HepG2 (cell line): Measurements from ENCODE around the gene GPC3. TPM values are rescaled to one million over a fixed set of nuclear protein-coding genes. Genes with fewer than 3 reads are reported as not detected.

Experiments used
- ATAC-seq: fragments of 200-7000 bp; cut with Tn5 transposase; 3 replicates; pipeline ENCODE4 v1.9.1; 2020; ENCODE audit warnings: mild to moderate bottlenecking, moderate library complexity
- BruUV-seq: library from RNA; stranded (reverse); fragments of 400-500 nt; replicated peaks from 2 replicates; lab custom pipeline; 2021; lab: Mats Ljungman, UMichigan
- CTCF ChIA-PET: fragments of 300-600 bp; formaldehyde crosslinking; extraction: SDS; loops from one replicate; lab custom pipeline; 2021; ENCODE audit warnings: low total read pairs, inconsistent platforms, low intra/inter-chr PET ratio; lab: Yijun Ruan, JAX
- POLR2A ChIA-PET: fragments of 350-600 bp; sonication (Branson Sonifier 250); formaldehyde crosslinking; loops from one replicate; lab custom pipeline; 2020; ENCODE audit warnings: antibody characterized with exemption, inconsistent platforms; lab: Yijun Ruan, JAX
- DNase-seq: peaks from one replicate; pipeline ENCODE4 v3.0.0-alpha.2; 2015; ENCODE audit warnings: low spot score
- FAIRE-seq: peaks from 3 replicates; lab custom pipeline; 2011; peaks lifted over from hg19 to GRCh38; lab: Jason Lieb, UNC
- H2AFZ ChIP-seq: one replicate; pipeline ENCODE4 v1.6.1; 2011; ENCODE audit warnings: low read length, inconsistent platforms
- H3K27ac ChIP-seq: fragments of 300-600 bp; 3 replicates; pipeline ENCODE4 v1.8.0; 2011; ENCODE audit warnings: mixed run types, mild to moderate bottlenecking, mixed read lengths, low read length, inconsistent platforms; ENCODE audit not compliant: insufficient read depth; ENCODE audit errors: extremely low read length
- H3K27me3 ChIP-seq, 2 experiments: fragments of 200-600 bp in 1 of 2; 2 replicates in 1 of 2; 3 replicates in 1 of 2; pipeline versions ENCODE4 v1.6.0 to v1.8.0; 2011; ENCODE audit warnings: low read length in 2 of 2, mild to moderate bottlenecking in 2 of 2, moderate library complexity in 2 of 2, inconsistent platforms in 1 of 2; ENCODE audit not compliant: insufficient read depth in 2 of 2, control insufficient read depth in 1 of 2
- H3K36me3 ChIP-seq, 2 experiments: fragments of 200-600 bp in 1 of 2; replicated peaks in 1 of 2; 2 replicates in 1 of 2; 3 replicates in 1 of 2; pipeline versions ENCODE4 v1.5.1 to v1.8.0; 2011; ENCODE audit warnings: low read length in 2 of 2, inconsistent platforms in 1 of 2; ENCODE audit not compliant: insufficient read depth in 2 of 2, control insufficient read depth in 1 of 2
- H3K4me1 ChIP-seq: 2 replicates; pipeline ENCODE4 v1.5.1; 2012; ENCODE audit warnings: low read length, inconsistent platforms; ENCODE audit not compliant: insufficient read depth
- H3K4me2 ChIP-seq: 2 replicates; pipeline ENCODE4 v1.6.0; 2011; ENCODE audit warnings: low read depth, low read length, inconsistent platforms
- H3K4me3 ChIP-seq, 3 experiments: fragments of 200-600 bp in 1 of 3; sonication (generic), shearing (Covaris generic) in 1 of 3; replicated peaks in 1 of 3; 2 replicates each; pipeline ENCODE4 v1.5.1; 2011 to 2016; ENCODE audit warnings: low read length in 3 of 3, inconsistent platforms in 2 of 3, low read depth in 2 of 3, mild to moderate bottlenecking in 2 of 3, control low read depth in 1 of 3, mixed read lengths in 1 of 3; ENCODE audit not compliant: insufficient read depth in 1 of 3
- H3K79me2 ChIP-seq: one replicate; pipeline ENCODE4 v1.6.1; 2011; ENCODE audit warnings: low read length, inconsistent platforms; ENCODE audit not compliant: insufficient read depth
- H3K9ac ChIP-seq: 2 replicates; pipeline ENCODE4 v1.6.0; 2011; ENCODE audit warnings: mild to moderate bottlenecking, low read depth, low read length, inconsistent platforms; ENCODE audit not compliant: insufficient read depth
- H3K9me3 ChIP-seq: 2 replicates; pipeline ENCODE4 v1.5.1; 2012; ENCODE audit warnings: mild to moderate bottlenecking, low read length
- H4K20me1 ChIP-seq: 2 replicates; pipeline ENCODE4 v1.6.0; 2011; ENCODE audit warnings: inconsistent platforms, mild to moderate bottlenecking, low read length, moderate library complexity; ENCODE audit not compliant: insufficient read depth
- RBM22 ChIP-seq: fragments of 200-400 bp; formaldehyde crosslinking; optimal IDR thresholded peaks from 2 replicates; pipeline ENCODE3; 2017; ENCODE audit warnings: mild to moderate bottlenecking, low read length, moderate library complexity
- SETDB1 ChIP-seq: sonication (generic); formaldehyde crosslinking; IDR thresholded peaks from 2 replicates; pipeline ENCODE4 v1.5.1; 2020; ENCODE audit warnings: missing genetic modification reagents, mild to moderate bottlenecking, borderline replicate concordance
- ZNF572 ChIP-seq: sonication (generic); formaldehyde crosslinking; IDR thresholded peaks from 2 replicates; pipeline ENCODE4 v1.5.1; 2020; ENCODE audit warnings: mild to moderate bottlenecking, missing genetic modification reagents
- WGBS: methylation state at CpG from one replicate; pipeline ENCODE4 v1.1.6; 2017; ENCODE audit warnings: low lambda C conversion rate; 5-methylcytosine and 5-hydroxymethylcytosine counted together
- in situ Hi-C: cut with HindIII; loops from 2 replicates; pipeline ENCODE4 v1.10.0; 2017; ENCODE audit warnings: low pct_unique_long_range_greater_than_20kb; ENCODE audit not compliant: extremely low pct_ligation_motif_present
- intact Hi-C: fragments of 100-400 bp; cut with micrococcal nuclease; formaldehyde crosslinking; loops from one replicate; pipeline ENCODE4 v1.10.0; 2022; ENCODE audit not compliant: unreplicated experiment
- polyA plus RNA-seq, 8 experiments: library from polyadenylated mRNA; depleted of rRNA in 3 of 8; stranded (reverse) in 7 of 8; unstranded in 1 of 8; fragments of >200 nt; fragmentation: Illumina TruSeq in 4 of 8; extraction: Trizol in 4 of 8; gene quantifications; 2 replicates each; pipeline versions ENCODE4 v1.2.1 to v1.2.3, GENCODE V29; 2011 to 2016; ENCODE audit warnings: low read depth in 4 of 8, missing spikeins in 1 of 8, mixed read lengths in 1 of 8; ENCODE audit not compliant: insufficient read depth in 1 of 8
- total RNA-seq, 5 experiments: library from RNA; depleted of rRNA; stranded (reverse); fragments of >200 nt; fragmentation: Illumina TruSeq; extraction: Trizol; gene quantifications; 2 replicates each; pipeline ENCODE4 v1.2.3, GENCODE V29; 2016; ENCODE audit warnings: low read depth in 1 of 5

Gene GPC3
- total and polyA plus RNA-seq, 2 of the 13 experiments (the other 11 are each of a cell fraction or from before 2014, with no cell fraction given): 1,799 to 3,263 TPM

- Histone ChIP-seq H3K4me2 (no peak overlapping the region), H3K79me2 (no peaks in the 10 kb centered on the region), H3K9me3 (no peaks in the 10 kb centered on the region), H3K9ac (no peak overlapping the region), H4K20me1 (peaks cover 17% of the 10 kb centered on the region), H2AFZ (no peak overlapping the region), H3K4me3 (no peak overlapping the region), H3K36me3 (peaks cover 4 to 31% of the 10 kb centered on the region in 2 experiments; a peak in 4 of 5 replicates), H3K4me1 (no peaks in the 10 kb centered on the region), H3K27ac (no peak overlapping the region), H3K27me3 (no peaks in the 10 kb centered on the region)
- intact Hi-C loops (no loop called here), in situ Hi-C loops (no loop called here)
- TF ChIP-seq SETDB1 (CRISPR knock-in tag) (no peak), RBM22 (peak; percentile 92)
- no peak for FAIRE-seq
- no TSS peak for BruUV-seq
- DNase-seq: no peak
- peak; percentile 11; the same call in 1 of the 3 replicates for ATAC-seq
- CTCF ChIA-PET: no interaction called here
- POLR2A ChIA-PET: no interaction called here
- WGBS: 96% methylated on average over 1 of the region's 3 CpGs
Observed at GRCh38 chrX:133576876-133577275, 408.5 kb downstream of the GPC3 start.

GRCh38 chrX:133575501-133576136, 409.8 kb downstream of the GPC3 start:
- Histone ChIP-seq H3K9me3 (no peaks in the 10 kb centered on the region), H3K27ac (no peak overlapping the region), H3K4me1 (no peaks in the 10 kb centered on the region), H2AFZ (no peak overlapping the region), H3K79me2 (no peaks in the 10 kb centered on the region), H3K36me3 (peaks cover 4 to 31% of the 10 kb centered on the region in 2 experiments; a peak in 4 of 5 replicates)
- CTCF ChIA-PET: no interaction called here
- ATAC-seq: peak; percentile 7; the same call in 1 of the 3 replicates
- TF ChIP-seq RBM22 (peak; percentile 87), ZNF572 (no peak)
- TF ChIP-seq, all 625 proteins: peak for 1
- H3K27me3 ChIP-seq: no peaks in the 10 kb centered on the region
- WGBS: 97% methylated on average over 5 of the region's 5 CpGs
- POLR2A ChIA-PET: no interaction called here
- FAIRE-seq (no peak), DNase-seq (no peak)
- H3K9ac ChIP-seq: no peak overlapping the region
- no peak overlapping the region for H3K4me3 ChIP-seq
- no peak overlapping the region for H3K4me2 ChIP-seq
- intact Hi-C loops (no loop called here), in situ Hi-C loops (no loop called here)
- H4K20me1 ChIP-seq: peaks cover 17% of the 10 kb centered on the region
- no TSS peak for BruUV-seq
